NCI-H2171 (cell line): ENCODE measurements around the gene FCHSD2.
A peak's percentile ranks its signal among the peaks of the same experiment; 100 is the strongest.

Experiments used
- DNase-seq: peaks from one replicate; lab custom pipeline; 2025; lab: John Stamatoyannopoulos, UW

FCHSD2 gene

GRCh38 chr11:72970557-72971118 lies 171.5 kb downstream of the FCHSD2 start:
- no peak for DNase-seq

GRCh38 chr11:72969894-72970335 lies 172.2 kb downstream of the FCHSD2 start:
- DNase-seq, result no peak

GRCh38 chr11:72968390-72968789 lies 173.7 kb downstream of the FCHSD2 start:
- DNase-seq, result no peak

- no peak for DNase-seq
Measured at GRCh38 chr11:72965672-72966071, 176.4 kb downstream of the FCHSD2 start.

- no peak for DNase-seq
Measured at GRCh38 chr11:72962717-72963116, 179.4 kb downstream of the FCHSD2 start.

- no peak for DNase-seq
Measured at GRCh38 chr11:72962084-72962483, 180.0 kb downstream of the FCHSD2 start.

GRCh38 chr11:72959998-72960731 lies 182.0 kb downstream of the FCHSD2 start:
- DNase-seq, result no peak

GRCh38 chr11:72958791-72959190 lies 183.3 kb downstream of the FCHSD2 start:
- no peak for DNase-seq

GRCh38 chr11:72955466-72955865 lies 186.7 kb downstream of the FCHSD2 start:
- DNase-seq, result no peak

- no peak for DNase-seq
Measured at GRCh38 chr11:72954860-72955259, 187.3 kb downstream of the FCHSD2 start.

- no peak for DNase-seq
Measured at GRCh38 chr11:72953637-72954036, 188.5 kb downstream of the FCHSD2 start.

- DNase-seq, result no peak
Measured at GRCh38 chr11:72951888-72952287, 190.2 kb downstream of the FCHSD2 start.

GRCh38 chr11:72951193-72951592 lies 190.9 kb downstream of the FCHSD2 start:
- DNase-seq, result peak; percentile 5

GRCh38 chr11:72950685-72951084 lies 191.4 kb downstream of the FCHSD2 start:
- no peak for DNase-seq

- DNase-seq, result no peak
Measured at GRCh38 chr11:72947229-72947628, 194.9 kb downstream of the FCHSD2 start.

GRCh38 chr11:72943664-72944063 lies 198.5 kb downstream of the FCHSD2 start:
- no peak for DNase-seq

- DNase-seq, result no peak
Measured at GRCh38 chr11:72940417-72940816, 201.7 kb downstream of the FCHSD2 start.

GRCh38 chr11:72939031-72939430 lies 203.1 kb downstream of the FCHSD2 start:
- no peak for DNase-seq

GRCh38 chr11:72937439-72937838 lies 204.7 kb downstream of the FCHSD2 start:
- no peak for DNase-seq

- no peak for DNase-seq
Measured at GRCh38 chr11:72935700-72936099, 206.4 kb downstream of the FCHSD2 start.

GRCh38 chr11:72932132-72932570 lies 210.0 kb downstream of the FCHSD2 start:
- DNase-seq, result no peak

GRCh38 chr11:72930008-72930407 lies 212.1 kb downstream of the FCHSD2 start:
- DNase-seq, result peak; percentile 81

- no peak for DNase-seq
Measured at GRCh38 chr11:72929256-72929655, 212.9 kb downstream of the FCHSD2 start.

- no peak for DNase-seq
Measured at GRCh38 chr11:72927380-72927779, 214.7 kb downstream of the FCHSD2 start.
